Astrocyte of the cerebellum (primary cell): ENCODE data around the gene FAM131C.

Experiments
- DNase-seq: peaks from one replicate; pipeline ENCODE4 v3.0.0-alpha.2; 2011; ENCODE audit warnings: low read depth
- H3K4me3 ChIP-seq: 2 replicates; pipeline ENCODE4 v1.5.1; 2011; ENCODE audit warnings: mild to moderate bottlenecking, low read depth, low read length, moderate library complexity
- CTCF ChIP-seq: IDR thresholded peaks from 2 replicates; pipeline ENCODE4 v1.5.1; 2012; ENCODE audit warnings: low read length, low read depth, moderate library complexity, mild to moderate bottlenecking; ENCODE audit errors: missing control alignments
- in situ Hi-C: cut with HindIII; loops from 2 replicates; pipeline ENCODE4 v1.10.0; 2017; ENCODE audit warnings: low sequenced_read_pairs

Gene FAM131C

GRCh38 chr1:16092923-16093511 lies 19.6 kb upstream of the FAM131C start:
- in situ Hi-C loops = no loop called here
- DNase-seq = no peak
- TF ChIP-seq CTCF = no peak
- H3K4me3 ChIP-seq = no peak overlapping the region

- DNase-seq = no peak
- no peak for TF ChIP-seq CTCF
- H3K4me3 ChIP-seq = no peak overlapping the region
- in situ Hi-C loops = no loop called here
Observed at GRCh38 chr1:16092097-16092922, 18.9 kb upstream of the FAM131C start.

- DNase-seq = no peak
- TF ChIP-seq CTCF = no peak
- H3K4me3 ChIP-seq = no peak overlapping the region
- in situ Hi-C loops = no loop called here
Observed at GRCh38 chr1:16091296-16091695, 17.8 kb upstream of the FAM131C start.

- H3K4me3 ChIP-seq = no peak overlapping the region
- in situ Hi-C loops = no loop called here
- DNase-seq = no peak
- no peak for TF ChIP-seq CTCF
Observed at GRCh38 chr1:16090076-16090826, 16.8 kb upstream of the FAM131C start.

- H3K4me3 ChIP-seq = no peak overlapping the region
- no peak for TF ChIP-seq CTCF
- DNase-seq = peak; percentile 40
- in situ Hi-C loops = no loop called here
Observed at GRCh38 chr1:16088996-16089395, 15.5 kb upstream of the FAM131C start.

- H3K4me3 ChIP-seq = no peak overlapping the region
- TF ChIP-seq CTCF = no peak
- in situ Hi-C loops = no loop called here
- no peak for DNase-seq
Observed at GRCh38 chr1:16088351-16088911, 15.0 kb upstream of the FAM131C start.
